Uterus (tissue), 2 donors: ENCODE data around the gene ACTL9.

Experiments used
- POLR2A ChIP-seq, 2 donors: fragments of 450-650 bp; IDR thresholded peaks; one replicate each; pipeline ENCODE4 v1.6.1; 2016; ENCODE audit warnings: antibody characterized with exemption in 2 of 2, mild to moderate bottlenecking in 1 of 2, moderate library complexity in 1 of 2
- TF ChIP-seq, protein P1 (sequence below), 4 experiments: fragments of 200-600 bp in 2 of 4; fragments of 450-650 bp in 2 of 4; sonication (generic) in 2 of 4; IDR thresholded peaks; one replicate each; pipeline ENCODE4 v1.5.1; 2016 to 2019; ENCODE audit warnings: antibody characterized with exemption in 4 of 4, mild to moderate bottlenecking in 2 of 4, moderate library complexity in 1 of 4

DNA sequence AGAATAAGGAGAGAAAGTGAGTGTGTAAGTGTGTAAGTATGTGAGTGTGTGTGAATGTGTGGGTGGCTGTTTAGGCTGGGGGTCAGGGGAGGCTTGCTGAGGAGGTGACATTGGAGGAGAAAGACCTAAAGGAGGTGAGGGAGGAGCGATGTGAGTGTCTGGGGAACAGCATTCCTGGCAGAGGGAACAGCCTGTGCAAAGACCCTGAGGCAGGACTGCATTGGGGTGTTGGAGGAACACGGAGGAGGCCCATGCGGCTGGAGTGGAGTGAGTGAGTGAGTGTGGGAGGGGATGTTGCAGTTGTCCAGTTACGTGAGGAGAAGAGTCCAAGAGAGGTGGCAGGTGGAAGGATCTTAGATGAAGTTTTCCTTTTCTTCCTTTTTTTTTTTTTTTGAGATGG lies 36.3 kb downstream of the ACTL9 start:
- TF ChIP-seq, protein P1, sequence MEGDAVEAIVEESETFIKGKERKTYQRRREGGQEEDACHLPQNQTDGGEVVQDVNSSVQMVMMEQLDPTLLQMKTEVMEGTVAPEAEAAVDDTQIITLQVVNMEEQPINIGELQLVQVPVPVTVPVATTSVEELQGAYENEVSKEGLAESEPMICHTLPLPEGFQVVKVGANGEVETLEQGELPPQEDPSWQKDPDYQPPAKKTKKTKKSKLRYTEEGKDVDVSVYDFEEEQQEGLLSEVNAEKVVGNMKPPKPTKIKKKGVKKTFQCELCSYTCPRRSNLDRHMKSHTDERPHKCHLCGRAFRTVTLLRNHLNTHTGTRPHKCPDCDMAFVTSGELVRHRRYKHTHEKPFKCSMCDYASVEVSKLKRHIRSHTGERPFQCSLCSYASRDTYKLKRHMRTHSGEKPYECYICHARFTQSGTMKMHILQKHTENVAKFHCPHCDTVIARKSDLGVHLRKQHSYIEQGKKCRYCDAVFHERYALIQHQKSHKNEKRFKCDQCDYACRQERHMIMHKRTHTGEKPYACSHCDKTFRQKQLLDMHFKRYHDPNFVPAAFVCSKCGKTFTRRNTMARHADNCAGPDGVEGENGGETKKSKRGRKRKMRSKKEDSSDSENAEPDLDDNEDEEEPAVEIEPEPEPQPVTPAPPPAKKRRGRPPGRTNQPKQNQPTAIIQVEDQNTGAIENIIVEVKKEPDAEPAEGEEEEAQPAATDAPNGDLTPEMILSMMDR (IDR thresholded peaks at IDR 0.05) = no peak
- no peak for TF ChIP-seq POLR2A (IDR thresholded peaks at IDR 0.05)
